Left ventricle myocardium superior (tissue), 1 donor: Measurements from ENCODE around the gene SLC35D1. TPM values are rescaled to one million over a fixed set of nuclear protein-coding genes. Genes with fewer than 3 reads are reported as not detected.

Experiments
- ATAC-seq: fragments of 200-7000 bp; cut with Tn5 transposase; one replicate; pipeline ENCODE4 v1.9.1; 2020; ENCODE audit warnings: mild to moderate bottlenecking, moderate library complexity
- DNase-seq: peaks from one replicate; pipeline ENCODE4 v3.0.0-alpha.2; 2020
- intact Hi-C: fragments of 100-400 bp; cut with micrococcal nuclease; formaldehyde crosslinking; loops from one replicate; pipeline ENCODE4 v1.11.0; 2022
- total RNA-seq: library from RNA; stranded (reverse); fragmentation: NEBNext Ultra II Directional; extraction: Animal tissue kit (Norgen Biotek cat#: 25700); gene quantifications from one replicate; pipeline ENCODE4 v1.2.1, GENCODE V29; 2021
- donor health status: DM: no; HTN: yes; CAD: no; lungs with severe emphysema.

Gene SLC35D1
- total RNA-seq, 1 donor from 2014 or later, result 2.7 TPM

DNA sequence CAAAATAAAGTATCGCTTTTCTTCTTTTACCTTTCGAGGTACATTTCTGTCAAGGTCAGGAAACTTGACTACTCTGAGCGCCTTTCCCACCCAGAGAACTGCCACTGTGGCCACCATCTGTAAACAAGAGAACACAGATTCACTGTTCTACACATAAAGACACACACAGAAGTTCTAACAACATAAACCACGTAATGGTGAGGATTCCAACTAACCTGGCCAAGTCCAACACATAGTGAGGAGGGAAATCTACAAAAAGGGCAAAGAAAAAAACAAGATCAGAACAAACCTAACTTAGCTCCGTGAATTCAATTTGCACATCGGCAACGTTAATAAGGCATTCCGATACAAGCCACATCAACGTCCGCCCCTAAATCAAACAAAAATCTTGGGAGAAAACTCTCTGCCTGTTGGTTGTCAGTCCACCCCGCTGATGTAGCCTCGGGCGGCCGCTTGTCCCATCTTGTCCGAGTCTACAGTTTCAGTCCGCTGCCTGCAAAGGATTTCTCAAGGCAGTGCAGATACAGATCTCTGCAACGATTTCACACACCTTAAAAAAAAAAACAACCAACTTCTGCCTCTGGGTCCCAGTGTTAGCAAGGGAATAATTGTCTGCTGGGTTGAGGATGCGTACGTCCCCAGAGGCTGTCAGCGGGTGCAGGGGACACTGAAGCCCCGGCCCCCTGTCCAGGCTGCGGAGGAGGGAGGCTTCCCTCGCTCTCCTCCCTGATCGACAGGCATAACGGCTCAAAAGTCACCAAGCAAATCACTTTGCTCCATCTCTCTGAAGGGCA is 1.0 kb downstream of the SLC35D1 start:
- intact Hi-C loops, result no loop called here
- DNase-seq (peak; percentile 54), ATAC-seq (peak; percentile 29)

DNA sequence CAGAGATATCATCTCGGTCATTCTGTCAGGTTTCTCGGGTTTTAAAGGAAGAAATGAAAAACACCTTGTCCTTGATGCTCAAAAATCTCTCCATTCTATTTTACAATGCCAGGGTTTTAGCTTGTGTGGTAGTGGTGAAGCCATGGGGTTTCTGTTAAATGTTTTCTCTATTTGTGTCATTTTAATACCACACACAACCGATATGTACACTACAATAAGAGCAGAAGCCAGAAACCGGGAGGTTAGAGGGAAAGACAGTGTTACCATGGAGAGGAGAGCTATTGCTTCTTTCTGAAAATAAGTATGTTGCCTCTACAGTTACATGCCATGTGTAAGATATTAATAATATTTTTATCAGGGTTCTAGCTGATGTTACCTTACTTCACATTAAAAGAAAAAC is 2.8 kb downstream of the SLC35D1 start:
- no peak for ATAC-seq
- intact Hi-C loops, result no loop called here
- no peak for DNase-seq

DNA sequence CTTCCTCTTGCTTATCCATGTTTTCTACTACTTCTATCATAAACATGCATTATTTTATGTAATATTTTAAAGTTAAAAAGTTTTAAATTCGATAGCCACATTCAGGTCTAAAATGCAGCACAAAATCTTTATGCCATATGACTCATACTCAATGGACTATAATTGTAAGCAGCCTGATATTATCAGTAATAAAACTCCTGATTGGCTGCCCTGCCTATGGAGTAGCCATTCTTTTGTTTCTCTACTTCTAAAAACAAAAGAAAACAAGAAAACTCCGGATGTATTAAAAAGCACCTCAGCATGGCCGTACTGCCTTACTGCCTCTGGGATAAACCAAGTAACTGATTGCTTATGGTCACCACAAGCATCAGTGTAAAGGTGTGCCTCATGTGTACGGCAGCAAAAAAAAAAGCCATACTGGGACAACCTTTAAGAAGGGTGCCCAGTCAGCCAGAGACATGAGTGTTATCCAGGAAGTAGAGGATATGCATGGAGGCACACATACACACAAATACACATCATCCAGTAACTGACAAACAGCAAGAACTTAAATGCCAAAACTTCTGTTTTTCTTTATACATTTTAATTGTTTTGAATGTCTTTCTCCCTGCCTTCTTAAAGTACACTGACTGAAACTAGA is 9.2 kb downstream of the SLC35D1 start:
- intact Hi-C loops, result loop anchor here (10.0 kb wide), 1 partner anchor 50 kb away; no protein-coding TSS in a partner anchor
- DNase-seq (no peak), ATAC-seq (no peak)

DNA sequence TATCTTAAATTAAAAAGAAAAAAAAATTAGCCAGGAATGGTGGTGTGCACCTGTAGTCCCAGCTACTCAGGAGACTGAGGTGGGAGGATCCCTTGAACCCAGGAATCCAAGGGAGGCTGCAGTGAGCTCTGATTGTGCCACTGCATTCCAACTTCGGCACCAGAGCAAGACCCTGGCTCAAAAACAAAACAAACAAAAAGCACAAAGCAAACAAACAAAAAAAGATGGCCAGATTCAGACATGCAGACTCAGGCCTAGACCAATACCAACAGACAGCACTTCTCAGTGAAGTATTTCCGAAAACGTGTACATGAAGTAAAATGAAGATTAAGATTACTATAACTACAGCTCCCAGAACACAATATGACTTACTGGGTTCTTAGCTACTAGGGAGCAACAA is 10.6 kb downstream of the SLC35D1 start:
- intact Hi-C loops, result loop anchor here (10.0 kb wide), 1 partner anchor 49 kb away; no protein-coding TSS in a partner anchor
- no peak for ATAC-seq
- DNase-seq, result no peak

DNA sequence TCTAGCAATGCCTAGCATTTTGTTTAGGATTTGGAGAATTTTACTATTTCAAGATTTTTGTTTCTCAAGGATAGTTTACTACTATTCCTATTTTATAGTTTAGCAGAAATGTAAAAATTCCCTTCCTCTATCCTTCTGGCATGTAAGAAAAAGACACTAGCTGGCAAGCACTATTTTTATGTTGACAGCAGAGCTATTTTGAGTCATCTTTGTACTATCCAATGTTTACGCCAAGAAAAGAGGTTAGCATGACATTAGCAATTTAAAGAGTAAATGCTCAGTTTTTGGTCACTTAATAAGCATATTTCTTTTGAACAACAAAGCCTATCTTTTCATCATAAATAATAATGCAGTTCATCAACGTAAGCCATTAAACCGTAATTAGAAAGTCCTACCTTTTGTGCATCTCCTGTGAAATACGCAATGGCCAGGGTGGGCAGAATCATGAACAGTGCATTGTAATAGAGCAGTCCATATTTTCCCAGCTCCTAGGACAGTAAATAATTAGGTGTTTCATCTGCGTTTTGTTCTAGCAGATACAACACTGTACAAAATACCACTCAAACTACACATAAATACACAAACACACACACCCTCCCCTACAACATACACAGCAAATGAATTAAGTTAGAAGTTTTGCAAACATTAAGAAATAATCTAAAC is 12.0 kb downstream of the SLC35D1 start:
- intact Hi-C loops, result loop anchor here (10.0 kb wide), 1 partner anchor 47 kb away; no protein-coding TSS in a partner anchor
- ATAC-seq, result peak; percentile 60
- DNase-seq, result no peak

DNA sequence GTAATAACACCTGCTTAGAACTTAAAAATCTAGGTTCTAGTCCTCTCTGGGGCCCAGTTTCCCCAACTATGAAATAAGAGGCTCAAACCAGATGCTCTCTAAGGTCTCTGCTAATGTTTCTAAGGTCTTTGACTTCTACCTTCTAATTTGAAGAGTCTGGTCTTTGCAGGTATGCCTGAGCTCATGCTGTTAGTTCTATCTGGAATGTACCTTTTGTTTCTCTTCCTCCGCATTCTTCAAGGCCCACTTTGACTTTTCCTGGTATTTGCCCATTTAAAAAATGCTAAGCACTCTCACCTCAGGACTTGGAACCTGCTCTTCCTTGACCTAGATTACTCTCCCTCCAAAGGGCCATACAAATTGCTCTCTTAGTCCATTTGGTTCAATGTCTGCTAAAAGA is 13.5 kb downstream of the SLC35D1 start:
- intact Hi-C loops, result loop anchor here (10.0 kb wide), 1 partner anchor 46 kb away; no protein-coding TSS in a partner anchor
- DNase-seq, result no peak
- ATAC-seq, result no peak

DNA sequence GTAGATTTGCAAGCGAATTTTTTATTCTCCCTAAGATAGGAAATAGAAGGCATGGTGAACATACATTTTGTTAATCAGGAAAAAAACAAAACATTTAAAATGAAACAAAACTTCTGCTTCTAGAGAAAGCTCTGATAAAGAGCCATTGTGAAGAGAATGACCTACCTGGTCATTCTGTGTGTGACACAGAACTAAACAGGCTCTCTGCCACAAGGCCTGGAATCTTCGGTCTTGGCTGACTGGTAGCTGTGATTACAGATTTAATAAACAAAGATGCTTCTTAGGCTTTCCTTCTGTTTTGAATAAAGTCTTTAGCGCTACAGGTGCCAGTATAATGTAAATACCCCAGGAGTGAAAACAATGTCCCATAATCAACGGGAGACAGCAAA is 22.1 kb downstream of the SLC35D1 start:
- DNase-seq (no peak), ATAC-seq (peak; percentile 47)
- intact Hi-C loops, result no loop called here

DNA sequence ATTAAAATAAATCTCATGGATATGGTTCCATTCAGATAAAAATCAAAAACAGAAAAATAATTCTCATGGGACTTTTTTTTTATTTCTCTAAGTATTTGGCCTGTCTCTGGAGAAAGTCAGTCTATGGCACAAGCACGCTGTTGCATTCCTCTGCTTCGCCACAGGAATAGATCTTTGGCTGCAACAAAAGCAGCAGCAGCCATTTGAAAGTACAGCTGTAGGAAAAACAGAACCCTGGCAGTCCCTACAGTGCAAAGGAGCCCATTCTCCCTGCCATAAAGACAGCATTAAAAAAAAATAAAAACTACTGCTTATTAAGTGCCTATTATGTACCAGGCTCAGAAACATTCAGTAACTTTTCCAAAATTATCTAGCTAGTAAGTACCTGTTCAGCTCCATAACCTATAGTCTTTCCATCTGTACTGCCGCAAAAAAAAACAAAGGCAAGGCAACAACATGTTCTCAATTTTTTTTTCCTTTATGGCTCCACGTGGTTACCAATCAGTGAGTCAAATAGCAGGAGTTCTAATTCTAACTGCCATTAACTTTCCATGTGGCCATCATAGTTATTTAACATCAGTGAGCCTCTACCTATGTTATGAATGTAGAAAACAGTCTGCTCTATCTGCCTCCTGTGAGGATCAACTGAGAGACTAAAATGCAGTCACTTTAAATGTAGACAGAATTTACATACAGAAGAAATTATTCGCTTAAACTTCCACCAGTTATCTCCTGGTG is 22.7 kb downstream of the SLC35D1 start:
- intact Hi-C loops, result no loop called here
- ATAC-seq, result peak; percentile 95
- DNase-seq, result no peak

DNA sequence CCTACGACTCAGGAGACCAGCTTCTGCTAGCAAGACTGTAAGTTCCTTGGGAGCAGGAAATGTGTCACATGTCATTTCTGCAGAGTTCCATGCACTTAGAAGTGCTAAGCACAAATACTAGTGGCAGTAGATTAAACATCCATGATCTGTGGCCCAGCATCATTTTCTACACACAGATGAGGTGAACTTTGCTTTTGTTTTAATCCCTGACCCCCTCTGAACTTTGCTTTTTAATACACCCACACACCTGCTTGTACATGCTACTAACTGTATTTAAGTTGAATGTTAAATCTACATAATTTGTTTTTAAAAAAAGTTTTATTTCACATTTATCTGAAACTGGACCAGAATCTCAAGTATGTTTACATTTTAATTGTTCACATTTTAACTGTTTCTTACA is 24.5 kb downstream of the SLC35D1 start:
- DNase-seq (no peak), ATAC-seq (no peak)
- intact Hi-C loops, result no loop called here

DNA sequence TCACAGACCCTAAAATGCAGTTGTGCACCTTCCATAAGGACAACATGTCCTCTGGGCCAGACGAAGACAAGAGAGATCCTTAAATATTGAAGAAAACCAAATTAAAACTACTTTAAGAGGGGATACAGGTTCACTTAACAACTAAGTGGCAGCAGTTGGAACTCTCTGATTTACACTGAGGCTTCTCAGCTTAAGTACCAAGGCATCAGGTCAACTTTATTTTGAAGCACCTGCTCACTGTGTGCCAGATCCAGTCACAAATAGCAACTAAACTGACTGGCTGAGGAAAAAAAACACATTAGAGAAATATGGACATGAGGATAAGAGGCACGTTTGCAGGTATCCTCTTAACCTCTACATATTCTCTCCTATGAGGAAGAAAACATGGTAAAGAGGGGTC is 33.2 kb downstream of the SLC35D1 start:
- intact Hi-C loops, result no loop called here
- ATAC-seq (peak; percentile 53), DNase-seq (no peak)

DNA sequence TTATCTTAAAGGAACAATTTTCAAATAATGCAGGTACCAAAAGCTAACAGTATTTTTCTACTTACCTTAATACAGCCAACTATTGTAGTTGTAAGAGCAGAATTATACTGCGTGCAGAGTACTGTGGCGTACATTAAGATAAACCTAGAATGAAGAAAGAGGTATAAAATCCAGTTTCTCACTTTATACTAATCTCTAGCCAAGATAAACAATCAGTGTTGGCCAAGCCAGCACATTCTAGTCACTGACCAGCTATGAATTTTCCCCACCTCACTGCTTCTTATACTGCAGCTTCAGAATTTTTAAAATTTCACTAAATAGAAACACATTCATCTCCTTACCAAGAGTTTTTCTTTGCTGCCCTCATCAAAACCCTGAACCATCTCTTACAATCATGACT is 33.6 kb downstream of the SLC35D1 start:
- no peak for DNase-seq
- intact Hi-C loops, result no loop called here
- ATAC-seq, result peak; percentile 42

DNA sequence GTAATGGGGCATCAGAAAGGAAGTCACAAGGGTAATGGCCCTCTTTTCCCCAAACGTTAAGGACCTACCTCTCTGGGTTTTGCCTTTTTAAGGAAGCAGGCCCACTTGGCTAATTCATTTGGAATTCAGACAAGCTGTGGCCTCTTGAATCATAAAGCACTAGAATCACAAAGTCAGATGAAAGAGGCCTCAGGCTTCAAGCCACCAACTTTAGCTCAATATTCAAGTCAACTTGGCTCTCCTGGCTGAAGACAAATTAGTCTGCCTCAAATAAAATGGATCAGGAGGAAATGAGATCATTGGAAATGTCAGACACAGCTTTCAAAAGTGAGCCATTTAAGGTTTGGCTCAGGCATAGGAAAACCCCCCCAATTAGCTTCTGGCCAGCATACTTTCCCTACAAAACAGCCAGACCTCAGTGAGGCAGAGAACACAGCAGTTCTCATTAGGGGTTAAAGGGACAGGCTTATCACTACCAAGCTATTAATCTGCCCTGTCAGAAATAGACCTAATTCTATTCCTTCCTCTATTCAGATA is 34.3 kb downstream of the SLC35D1 start:
- intact Hi-C loops, result no loop called here
- no peak for DNase-seq
- ATAC-seq, result peak; percentile 76

DNA sequence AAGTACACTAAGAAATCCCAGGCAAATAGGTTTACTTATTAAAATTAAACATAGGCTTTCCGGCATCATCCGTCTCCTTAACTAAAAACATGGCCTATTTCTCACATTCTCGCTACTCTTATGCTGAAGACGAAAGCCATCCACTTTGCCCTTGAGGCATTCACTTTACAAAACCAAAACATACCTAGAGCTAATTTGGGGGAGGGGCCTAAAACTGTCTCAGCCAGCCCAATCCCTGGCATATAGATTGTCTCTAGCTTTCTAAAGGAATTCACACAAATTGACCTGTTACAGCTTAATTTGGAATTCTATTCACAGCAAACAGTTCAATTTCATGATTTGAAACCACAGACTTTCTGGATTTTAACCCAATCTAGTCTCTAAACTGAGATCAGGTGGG is 34.8 kb downstream of the SLC35D1 start:
- ATAC-seq (no peak), DNase-seq (no peak)
- intact Hi-C loops, result no loop called here

DNA sequence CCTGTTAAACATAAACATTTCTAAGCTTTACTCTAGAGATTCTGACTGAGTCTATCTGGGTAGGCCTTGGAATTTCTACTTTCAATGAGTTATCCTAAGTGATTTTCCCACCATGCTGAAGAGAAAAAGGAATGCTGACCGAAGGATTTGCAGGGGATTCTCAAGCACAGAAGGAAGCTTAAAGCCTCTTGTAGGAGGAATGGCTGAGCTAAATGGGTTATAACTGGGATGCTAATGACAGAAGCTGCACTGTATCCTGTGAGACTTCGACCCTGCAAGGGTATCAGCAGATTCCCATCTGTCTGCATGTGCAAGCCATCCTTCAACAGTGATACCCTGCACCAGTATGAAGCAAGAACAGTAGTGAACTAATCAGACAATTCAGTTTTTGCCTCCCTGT is 35.4 kb downstream of the SLC35D1 start:
- ATAC-seq (no peak), DNase-seq (no peak)
- intact Hi-C loops, result no loop called here

DNA sequence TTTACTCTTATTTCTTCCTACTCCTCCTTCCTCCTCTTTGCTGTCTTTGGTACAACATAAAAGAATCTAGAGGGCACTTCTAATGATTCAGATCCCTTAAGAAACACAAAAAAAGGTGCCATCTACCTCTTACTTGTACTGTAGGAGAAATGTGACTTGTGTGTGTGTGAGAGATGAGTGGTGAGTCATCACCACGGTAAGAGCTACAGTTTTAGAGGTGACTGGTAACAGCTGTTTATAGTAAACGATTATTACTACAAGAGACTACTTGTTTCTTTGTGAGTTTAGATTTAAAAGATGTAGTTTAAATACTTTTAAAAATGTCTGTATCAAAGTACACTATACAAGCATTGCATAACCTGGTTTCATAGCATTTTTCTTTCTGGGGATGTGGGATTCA is 40.4 kb downstream of the SLC35D1 start:
- intact Hi-C loops, result no loop called here
- DNase-seq (no peak), ATAC-seq (peak; percentile 62)

DNA sequence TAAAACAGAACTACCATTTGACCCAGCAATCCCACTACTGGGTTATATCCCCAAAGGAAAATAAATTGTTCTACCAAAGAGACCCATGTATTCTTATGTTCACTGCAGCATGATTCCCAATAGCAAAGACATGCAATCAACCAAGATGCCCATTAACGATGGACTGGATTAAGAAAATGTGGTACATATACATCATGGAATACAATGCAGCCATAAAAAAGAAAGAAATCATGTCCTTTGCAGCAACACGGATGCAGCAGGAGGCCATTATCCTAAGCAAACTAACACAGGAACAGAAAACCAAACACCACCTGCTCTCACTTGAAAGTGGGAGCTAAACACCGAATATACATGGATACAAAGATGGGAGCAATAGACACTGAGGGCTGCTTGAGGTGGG is 44.2 kb downstream of the SLC35D1 start:
- intact Hi-C loops, result no loop called here
- DNase-seq (no peak), ATAC-seq (no peak)

DNA sequence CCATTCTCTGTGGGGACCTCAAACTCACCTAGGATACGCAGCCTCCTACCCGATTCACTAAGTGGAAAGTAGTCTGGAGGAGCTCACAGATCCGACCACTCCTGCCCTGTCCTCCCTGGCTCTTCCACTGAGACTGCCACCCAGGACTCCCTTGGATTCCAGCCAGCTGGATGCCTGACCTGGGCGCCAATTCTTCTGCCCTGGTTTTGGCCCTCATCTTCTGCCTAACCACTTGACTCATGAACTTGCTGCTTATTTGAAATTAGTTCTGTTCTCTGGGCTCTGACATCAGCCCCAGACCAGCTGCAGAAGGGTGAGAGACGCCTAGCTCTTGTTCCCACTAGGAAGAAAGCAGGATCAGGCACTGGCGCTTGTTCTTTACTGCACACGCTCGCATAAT is 48.9 kb downstream of the SLC35D1 start:
- ATAC-seq, result peak; percentile 59
- intact Hi-C loops, result no loop called here
- DNase-seq, result peak; percentile 56

DNA sequence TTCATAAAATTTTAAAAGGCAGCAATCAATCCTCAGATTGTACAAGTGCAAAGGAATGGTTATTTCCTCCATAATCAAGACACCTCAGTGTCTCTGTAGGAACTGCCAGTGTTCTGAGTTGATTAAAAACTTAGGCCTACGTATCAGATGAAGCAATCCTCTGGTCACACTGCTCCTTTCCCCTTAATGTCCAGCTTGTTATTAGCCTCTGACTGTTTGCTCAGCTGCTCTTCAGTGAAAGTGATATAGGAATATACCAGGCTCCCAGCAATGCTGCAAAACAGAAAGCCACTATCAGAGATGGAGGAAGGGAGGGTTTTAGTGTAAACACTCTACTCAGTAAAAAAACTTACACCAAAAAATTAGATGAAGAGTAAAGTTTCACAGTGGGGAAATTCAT is 49.8 kb downstream of the SLC35D1 start:
- no peak for ATAC-seq
- intact Hi-C loops, result no loop called here
- DNase-seq, result no peak

DNA sequence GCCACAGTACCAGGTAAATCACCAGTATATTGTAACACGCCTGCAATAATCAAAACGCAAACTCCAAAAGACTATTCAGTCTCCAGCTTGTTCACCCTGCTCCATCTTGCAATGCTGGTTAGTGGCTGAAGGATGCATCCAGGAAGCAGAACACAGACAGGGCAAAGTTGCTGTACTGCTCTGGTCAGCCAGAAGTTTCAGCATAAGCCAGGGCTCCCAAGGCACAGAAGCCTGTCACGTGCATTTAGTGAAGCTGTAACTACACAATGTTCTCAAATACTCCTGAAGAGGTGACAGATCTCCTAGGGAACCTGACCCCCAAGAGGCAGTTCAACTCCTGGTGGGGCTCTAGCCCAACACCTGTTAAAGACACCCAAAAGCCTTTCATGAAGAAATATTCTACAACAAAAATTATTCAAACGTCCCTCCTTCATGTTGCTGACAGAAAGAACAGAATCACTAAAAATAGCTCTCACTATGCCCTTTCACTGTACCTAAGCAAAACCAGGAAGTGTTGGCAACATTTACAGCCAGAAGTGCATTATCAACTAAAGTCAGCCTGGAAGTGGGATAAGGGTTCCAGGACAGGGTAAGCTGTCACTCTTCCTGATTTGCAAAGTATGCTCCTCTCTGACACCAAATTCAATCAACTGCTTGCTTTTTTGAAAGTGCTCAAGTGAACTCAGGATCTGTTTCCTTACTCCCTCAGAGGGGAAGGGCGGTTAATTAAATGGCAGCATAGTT is 52.1 kb downstream of the SLC35D1 start:
- intact Hi-C loops, result no loop called here
- peak; percentile 23 for DNase-seq
- peak; percentile 89 for ATAC-seq
